GM12892 (cell line): ENCODE data around the gene CD96.

Experiments
- POLR2A ChIP-seq: IDR thresholded peaks from 2 replicates; pipeline ENCODE4 v1.6.1; 2011; ENCODE audit warnings: low read depth, low read length, control low read depth
- POLR2AphosphoS5 ChIP-seq: IDR thresholded peaks from 2 replicates; pipeline ENCODE4 v1.6.1; 2011; ENCODE audit warnings: low read depth, low read length, control low read depth

GRCh38 chr3:111517801-111518200 is 24.2 kb upstream of the CD96 start:
- TF ChIP-seq POLR2A (no peak), POLR2AphosphoS5 (no peak)
